ENCODE data around the gene CHD6.

DNA sequence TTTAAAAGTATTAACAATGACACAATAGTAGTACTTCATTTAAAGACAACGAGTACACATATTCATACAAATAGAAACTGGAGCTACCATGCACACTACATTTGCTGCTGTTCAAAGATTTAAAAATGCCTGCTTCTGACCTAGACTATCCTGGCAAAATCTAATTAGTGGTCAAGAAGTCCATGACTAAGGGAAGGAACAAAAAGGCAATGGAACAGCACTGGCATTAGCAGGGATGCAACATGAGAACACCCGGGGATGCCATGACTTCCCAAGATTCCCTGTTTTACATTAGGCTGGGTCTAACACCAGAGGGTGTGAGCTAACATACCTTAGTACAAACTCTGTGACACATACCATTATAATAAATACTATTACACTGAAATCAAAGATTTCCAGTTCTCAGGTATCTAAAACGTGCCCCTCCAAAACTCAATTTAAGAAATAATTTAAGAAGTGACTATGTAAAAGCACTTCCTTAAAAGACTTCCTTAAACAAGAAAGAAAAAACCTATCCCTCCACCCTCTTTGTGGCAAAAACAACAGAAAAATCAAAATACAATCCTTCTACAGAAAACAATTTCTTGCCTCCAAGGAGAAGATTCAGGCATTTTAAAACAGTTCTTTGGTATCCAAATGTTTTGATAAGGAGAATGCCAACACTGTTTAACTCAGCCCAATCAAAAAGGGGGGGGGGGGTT, 25.5 kb downstream of the CHD6 start:
- TF ChIP-seq POLR2AphosphoS5 (IDR thresholded peaks at IDR 0.05; ENCODE audit: low read depth, low read length) (no peak), EZH2 (IDR thresholded peaks at IDR 0.05) (no peak), YY1 (IDR thresholded peaks at IDR 0.05; ENCODE audit: extremely low read depth, insufficient replicate concordance, low read depth, low read length) (no peak), POLR2A (IDR thresholded peaks at IDR 0.05; ENCODE audit: borderline replicate concordance, extremely low read depth, insufficient read depth, insufficient read length) (no peak), ZFX (IDR thresholded peaks at IDR 0.05) (no peak), EGR1 (IDR thresholded peaks at IDR 0.05; ENCODE audit: low read depth) (no peak), FOSL1 (IDR thresholded peaks at IDR 0.05; ENCODE audit: low read depth) (no peak), JUND (IDR thresholded peaks at IDR 0.05) (no peak)
- TF ChIP-seq, protein P1, sequence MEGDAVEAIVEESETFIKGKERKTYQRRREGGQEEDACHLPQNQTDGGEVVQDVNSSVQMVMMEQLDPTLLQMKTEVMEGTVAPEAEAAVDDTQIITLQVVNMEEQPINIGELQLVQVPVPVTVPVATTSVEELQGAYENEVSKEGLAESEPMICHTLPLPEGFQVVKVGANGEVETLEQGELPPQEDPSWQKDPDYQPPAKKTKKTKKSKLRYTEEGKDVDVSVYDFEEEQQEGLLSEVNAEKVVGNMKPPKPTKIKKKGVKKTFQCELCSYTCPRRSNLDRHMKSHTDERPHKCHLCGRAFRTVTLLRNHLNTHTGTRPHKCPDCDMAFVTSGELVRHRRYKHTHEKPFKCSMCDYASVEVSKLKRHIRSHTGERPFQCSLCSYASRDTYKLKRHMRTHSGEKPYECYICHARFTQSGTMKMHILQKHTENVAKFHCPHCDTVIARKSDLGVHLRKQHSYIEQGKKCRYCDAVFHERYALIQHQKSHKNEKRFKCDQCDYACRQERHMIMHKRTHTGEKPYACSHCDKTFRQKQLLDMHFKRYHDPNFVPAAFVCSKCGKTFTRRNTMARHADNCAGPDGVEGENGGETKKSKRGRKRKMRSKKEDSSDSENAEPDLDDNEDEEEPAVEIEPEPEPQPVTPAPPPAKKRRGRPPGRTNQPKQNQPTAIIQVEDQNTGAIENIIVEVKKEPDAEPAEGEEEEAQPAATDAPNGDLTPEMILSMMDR (IDR thresholded peaks at IDR 0.05 in 2 of 3, conservative IDR thresholded peaks at IDR 0.05 in 1 of 3; ENCODE audit: borderline replicate concordance in 1 of 3, insufficient read depth in 1 of 3, low read depth in 2 of 3, low read length in 2 of 3) = no peak
- TF ChIP-seq, protein P2, sequence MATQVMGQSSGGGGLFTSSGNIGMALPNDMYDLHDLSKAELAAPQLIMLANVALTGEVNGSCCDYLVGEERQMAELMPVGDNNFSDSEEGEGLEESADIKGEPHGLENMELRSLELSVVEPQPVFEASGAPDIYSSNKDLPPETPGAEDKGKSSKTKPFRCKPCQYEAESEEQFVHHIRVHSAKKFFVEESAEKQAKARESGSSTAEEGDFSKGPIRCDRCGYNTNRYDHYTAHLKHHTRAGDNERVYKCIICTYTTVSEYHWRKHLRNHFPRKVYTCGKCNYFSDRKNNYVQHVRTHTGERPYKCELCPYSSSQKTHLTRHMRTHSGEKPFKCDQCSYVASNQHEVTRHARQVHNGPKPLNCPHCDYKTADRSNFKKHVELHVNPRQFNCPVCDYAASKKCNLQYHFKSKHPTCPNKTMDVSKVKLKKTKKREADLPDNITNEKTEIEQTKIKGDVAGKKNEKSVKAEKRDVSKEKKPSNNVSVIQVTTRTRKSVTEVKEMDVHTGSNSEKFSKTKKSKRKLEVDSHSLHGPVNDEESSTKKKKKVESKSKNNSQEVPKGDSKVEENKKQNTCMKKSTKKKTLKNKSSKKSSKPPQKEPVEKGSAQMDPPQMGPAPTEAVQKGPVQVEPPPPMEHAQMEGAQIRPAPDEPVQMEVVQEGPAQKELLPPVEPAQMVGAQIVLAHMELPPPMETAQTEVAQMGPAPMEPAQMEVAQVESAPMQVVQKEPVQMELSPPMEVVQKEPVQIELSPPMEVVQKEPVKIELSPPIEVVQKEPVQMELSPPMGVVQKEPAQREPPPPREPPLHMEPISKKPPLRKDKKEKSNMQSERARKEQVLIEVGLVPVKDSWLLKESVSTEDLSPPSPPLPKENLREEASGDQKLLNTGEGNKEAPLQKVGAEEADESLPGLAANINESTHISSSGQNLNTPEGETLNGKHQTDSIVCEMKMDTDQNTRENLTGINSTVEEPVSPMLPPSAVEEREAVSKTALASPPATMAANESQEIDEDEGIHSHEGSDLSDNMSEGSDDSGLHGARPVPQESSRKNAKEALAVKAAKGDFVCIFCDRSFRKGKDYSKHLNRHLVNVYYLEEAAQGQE (IDR thresholded peaks at IDR 0.05; ENCODE audit: low read depth) = no peak

Data from HCT116 (cell line).